NT2/D1 (cell line): ENCODE measurements around the gene USB1.

Source experiments
- SUZ12 ChIP-seq: IDR thresholded peaks from 2 replicates; pipeline ENCODE4 v1.6.1; 2011; ENCODE audit not compliant: insufficient read length, insufficient read depth; ENCODE audit errors: extremely low read depth
- YY1 ChIP-seq: IDR thresholded peaks from 2 replicates; pipeline ENCODE4 v1.6.1; 2011; ENCODE audit not compliant: insufficient read length, insufficient read depth
- ZNF274 ChIP-seq: IDR thresholded peaks from 2 replicates; pipeline ENCODE4 v1.6.1; 2011; ENCODE audit warnings: mild to moderate bottlenecking, low read depth, low read length

DNA sequence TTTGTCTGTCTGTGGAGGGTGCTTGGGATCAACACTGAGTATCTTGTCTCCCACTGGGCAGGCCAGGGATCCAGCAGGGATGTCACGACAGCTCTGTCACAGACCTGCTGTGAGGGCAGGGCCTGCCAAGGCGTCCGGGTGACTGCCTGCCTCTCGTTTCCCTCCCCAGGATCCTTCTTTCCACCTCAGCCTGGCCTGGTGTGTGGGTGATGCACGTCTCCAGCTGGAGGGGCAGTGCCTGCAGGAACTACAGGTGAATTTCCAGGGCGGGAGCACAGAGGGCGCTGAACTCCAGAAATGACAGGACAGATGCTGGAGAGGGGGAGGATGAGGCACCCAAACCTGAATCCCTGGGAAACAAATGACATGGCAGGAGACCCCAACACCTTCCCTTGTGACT, 17.6 kb downstream of the USB1 start:
- TF ChIP-seq ZNF274, result no peak
- TF ChIP-seq YY1, result no peak
- no peak for TF ChIP-seq SUZ12
